ENCODE measurements around the gene TNFSF4.

- TF ChIP-seq CTCF (conservative IDR thresholded peaks at IDR 0.05 in 1 of 2, IDR thresholded peaks at IDR 0.05 in 1 of 2; ENCODE audit: low read depth in 1 of 2, low read length in 2 of 2) (no peak), EZH2 (IDR thresholded peaks at IDR 0.05; ENCODE audit: low read length, missing control alignments) (no peak)
Observed at GRCh38 chr1:173239058-173239457, 31.9 kb upstream of the TNFSF4 start.

Measured in fibroblast of lung (primary cell).